K562 (cell line): Measurements from ENCODE around the gene KDM2A. TPM values are rescaled to one million over a fixed set of nuclear protein-coding genes. Genes with fewer than 3 reads are reported as not detected.

Experiments used
- ELF1 ChIP-seq: fragments of 200-800 bp; sonication (Bioruptor generic); IDR thresholded peaks from 2 replicates; pipeline ENCODE4 v1.6.1; 2016; ENCODE audit warnings: missing genetic modification characterization, missing compliant biosample characterization
- KLF10 ChIP-seq: fragments of 250-450 bp; sonication (Bioruptor Pico); IDR thresholded peaks from 2 replicates; pipeline ENCODE4 v1.6.1; 2021; ENCODE audit warnings: matching md5 sums
- MYC ChIP-seq, 2 experiments: fragments of 250-450 bp in 1 of 2; sonication (Bioruptor Pico) in 1 of 2; IDR thresholded peaks; 2 replicates each; pipeline versions ENCODE4 v1.5.1 to v1.6.1; 2012 to 2021; ENCODE audit warnings: low read depth in 2 of 2, borderline replicate concordance in 1 of 2, improper control_type of control experiment in 1 of 2, low read length in 1 of 2, mild to moderate bottlenecking in 1 of 2, moderate library complexity in 1 of 2
- NCOA1 ChIP-seq: fragments of 450-650 bp; IDR thresholded peaks from 2 replicates; pipeline ENCODE4 v1.6.1; 2016; ENCODE audit warnings: low read depth
- TAF1 ChIP-seq: IDR thresholded peaks from 2 replicates; pipeline ENCODE4 v1.6.1; 2011; ENCODE audit warnings: mild to moderate bottlenecking, low read length, moderate library complexity; ENCODE audit not compliant: insufficient read depth, control insufficient read depth, severe bottlenecking; ENCODE audit errors: extremely low read depth
- TEAD2 ChIP-seq: fragments of 450-650 bp; IDR thresholded peaks from 2 replicates; pipeline ENCODE4 v1.6.1; 2016; ENCODE audit warnings: missing genetic modification characterization, control low read depth, missing compliant biosample characterization
- ZNF311 ChIP-seq: fragments of 250-450 bp; sonication (Bioruptor Pico); IDR thresholded peaks from 2 replicates; pipeline ENCODE4 v1.4.0; 2020; ENCODE audit warnings: mild to moderate bottlenecking, moderate library complexity
- ZNF717 ChIP-seq: fragments of 250-450 bp; sonication (Bioruptor Pico); IDR thresholded peaks from 2 replicates; pipeline ENCODE4 v1.5.0; 2021
- polyA plus RNA-seq, 8 experiments: library from polyadenylated mRNA; depleted of rRNA in 4 of 8; stranded (reverse) in 5 of 8; unstranded in 3 of 8; fragments of >200 nt; fragmentation: Nextera tagmentation in 2 of 8; fragmentation: Illumina TruSeq in 1 of 8; extraction: Ambion mirVana in 2 of 8; extraction: Trizol in 1 of 8; gene quantifications; 2 replicates each; pipeline versions ENCODE4 v1.2.1 to v1.2.3, GENCODE V29; 2011 to 2014; ENCODE audit warnings: inconsistent platforms in 1 of 8, missing spikeins in 1 of 8
- total RNA-seq, 7 experiments: library from RNA; depleted of rRNA in 6 of 7; stranded (reverse); fragments of >200 nt in 6 of 7; fragmentation: Illumina TruSeq in 2 of 7; extraction: Trizol in 2 of 7; gene quantifications; 2 replicates each; pipeline versions ENCODE4 v1.2.1 to v1.2.3, GENCODE V29; 2011 to 2021; ENCODE audit warnings: low replicate concordance in 1 of 7
- TF ChIP-seq, protein P1 (sequence below): sonication (generic); formaldehyde crosslinking; IDR thresholded peaks from 2 replicates; pipeline ENCODE4 v1.8.0; 2022; ENCODE audit warnings: mild to moderate bottlenecking, missing genetic modification reagents
- TF ChIP-seq, protein P2 (sequence below): fragments of 450-650 bp; IDR thresholded peaks from 2 replicates; pipeline ENCODE4 v1.6.1; 2018; ENCODE audit not compliant: partially characterized antibody
- TF ChIP-seq, protein P3 (sequence below): sonication (generic); formaldehyde crosslinking; IDR thresholded peaks from 2 replicates; pipeline ENCODE4 v1.8.0; 2022; ENCODE audit warnings: missing genetic modification reagents, mild to moderate bottlenecking, moderate library complexity, borderline replicate concordance
- TF ChIP-seq, protein P4 (sequence below), 2 experiments: IDR thresholded peaks in 1 of 2; conservative IDR thresholded peaks in 1 of 2; 2 replicates each; pipeline ENCODE4 v1.6.1; 2016; ENCODE audit warnings: low read depth in 2 of 2, mild to moderate bottlenecking in 1 of 2, missing compliant biosample characterization in 1 of 2, missing genetic modification characterization in 1 of 2, moderate library complexity in 1 of 2

Gene KDM2A
- total and polyA plus RNA-seq, 9 of the 15 experiments (the other 6 are each of a cell fraction or from before 2014, with no cell fraction given) = 5.0 to 39.3 (median 21.3) TPM

DNA sequence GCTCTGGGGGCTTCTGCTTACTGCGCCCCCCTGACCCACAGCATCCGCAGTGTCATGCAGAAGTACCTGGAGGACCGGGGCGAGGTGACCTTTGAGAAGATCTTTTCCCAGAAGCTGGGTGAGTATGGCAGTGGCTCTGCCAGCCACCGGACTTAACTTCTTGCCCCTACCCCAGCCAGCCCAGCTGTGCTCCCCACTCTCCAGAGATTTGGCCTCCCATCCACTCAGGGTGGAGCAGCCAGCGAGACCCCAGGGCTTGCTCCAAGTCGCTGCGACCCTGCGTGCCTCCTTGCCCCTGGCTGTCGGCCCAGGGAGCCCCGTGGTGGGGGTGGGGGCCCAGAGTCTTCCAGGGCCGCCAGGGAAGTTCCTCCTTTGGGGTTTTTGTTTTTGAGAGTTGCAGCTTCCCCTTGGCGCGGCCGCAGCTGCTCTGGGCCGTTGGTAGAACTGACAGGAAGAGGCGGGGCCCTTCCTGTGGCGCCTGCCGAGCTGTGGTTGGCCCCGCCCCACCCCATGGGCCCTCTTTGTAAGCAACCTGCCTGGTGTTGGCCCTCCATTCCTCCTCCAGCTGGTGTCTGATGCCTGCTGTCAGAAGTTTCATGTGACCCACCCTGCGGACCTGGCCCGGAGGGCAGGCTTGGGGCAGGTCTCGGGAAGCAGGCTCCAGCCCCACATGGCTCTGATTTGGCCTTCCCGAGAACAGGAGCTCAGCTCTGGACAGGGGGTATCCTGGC is 158.3 kb downstream of the KDM2A start (continued):
- TF ChIP-seq, protein P1, sequence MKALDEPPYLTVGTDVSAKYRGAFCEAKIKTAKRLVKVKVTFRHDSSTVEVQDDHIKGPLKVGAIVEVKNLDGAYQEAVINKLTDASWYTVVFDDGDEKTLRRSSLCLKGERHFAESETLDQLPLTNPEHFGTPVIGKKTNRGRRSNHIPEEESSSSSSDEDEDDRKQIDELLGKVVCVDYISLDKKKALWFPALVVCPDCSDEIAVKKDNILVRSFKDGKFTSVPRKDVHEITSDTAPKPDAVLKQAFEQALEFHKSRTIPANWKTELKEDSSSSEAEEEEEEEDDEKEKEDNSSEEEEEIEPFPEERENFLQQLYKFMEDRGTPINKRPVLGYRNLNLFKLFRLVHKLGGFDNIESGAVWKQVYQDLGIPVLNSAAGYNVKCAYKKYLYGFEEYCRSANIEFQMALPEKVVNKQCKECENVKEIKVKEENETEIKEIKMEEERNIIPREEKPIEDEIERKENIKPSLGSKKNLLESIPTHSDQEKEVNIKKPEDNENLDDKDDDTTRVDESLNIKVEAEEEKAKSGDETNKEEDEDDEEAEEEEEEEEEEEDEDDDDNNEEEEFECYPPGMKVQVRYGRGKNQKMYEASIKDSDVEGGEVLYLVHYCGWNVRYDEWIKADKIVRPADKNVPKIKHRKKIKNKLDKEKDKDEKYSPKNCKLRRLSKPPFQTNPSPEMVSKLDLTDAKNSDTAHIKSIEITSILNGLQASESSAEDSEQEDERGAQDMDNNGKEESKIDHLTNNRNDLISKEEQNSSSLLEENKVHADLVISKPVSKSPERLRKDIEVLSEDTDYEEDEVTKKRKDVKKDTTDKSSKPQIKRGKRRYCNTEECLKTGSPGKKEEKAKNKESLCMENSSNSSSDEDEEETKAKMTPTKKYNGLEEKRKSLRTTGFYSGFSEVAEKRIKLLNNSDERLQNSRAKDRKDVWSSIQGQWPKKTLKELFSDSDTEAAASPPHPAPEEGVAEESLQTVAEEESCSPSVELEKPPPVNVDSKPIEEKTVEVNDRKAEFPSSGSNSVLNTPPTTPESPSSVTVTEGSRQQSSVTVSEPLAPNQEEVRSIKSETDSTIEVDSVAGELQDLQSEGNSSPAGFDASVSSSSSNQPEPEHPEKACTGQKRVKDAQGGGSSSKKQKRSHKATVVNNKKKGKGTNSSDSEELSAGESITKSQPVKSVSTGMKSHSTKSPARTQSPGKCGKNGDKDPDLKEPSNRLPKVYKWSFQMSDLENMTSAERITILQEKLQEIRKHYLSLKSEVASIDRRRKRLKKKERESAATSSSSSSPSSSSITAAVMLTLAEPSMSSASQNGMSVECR (CRISPR knock-in tag) = peak; percentile 83; the same call in 1 of the 2 replicates
- TF ChIP-seq ELF1 (tag) (peak; percentile 48), MYC (IDR thresholded peaks at IDR 0.05; ENCODE audit: low read depth, low read length) (peak; percentile 55), MYC (CRISPR knock-in tag; IDR thresholded peaks at IDR 0.05; ENCODE audit: borderline replicate concordance, low read depth) (peak; percentile 75; the same call in 1 of the 2 replicates), ZNF311 (CRISPR knock-in tag) (peak; percentile 92), TAF1 (peak; percentile 68), NCOA1 (peak; percentile 30; the same call in 1 of the 2 replicates), TEAD2 (tag) (0 out of 2 replicates have a peak, but pooled peaks have one; percentile 52), ZNF717 (CRISPR knock-in tag) (peak; percentile 84; the same call in 1 of the 2 replicates), KLF10 (0 out of 2 replicates have a peak, but pooled peaks have one; percentile 52)
- TF ChIP-seq, protein P2, sequence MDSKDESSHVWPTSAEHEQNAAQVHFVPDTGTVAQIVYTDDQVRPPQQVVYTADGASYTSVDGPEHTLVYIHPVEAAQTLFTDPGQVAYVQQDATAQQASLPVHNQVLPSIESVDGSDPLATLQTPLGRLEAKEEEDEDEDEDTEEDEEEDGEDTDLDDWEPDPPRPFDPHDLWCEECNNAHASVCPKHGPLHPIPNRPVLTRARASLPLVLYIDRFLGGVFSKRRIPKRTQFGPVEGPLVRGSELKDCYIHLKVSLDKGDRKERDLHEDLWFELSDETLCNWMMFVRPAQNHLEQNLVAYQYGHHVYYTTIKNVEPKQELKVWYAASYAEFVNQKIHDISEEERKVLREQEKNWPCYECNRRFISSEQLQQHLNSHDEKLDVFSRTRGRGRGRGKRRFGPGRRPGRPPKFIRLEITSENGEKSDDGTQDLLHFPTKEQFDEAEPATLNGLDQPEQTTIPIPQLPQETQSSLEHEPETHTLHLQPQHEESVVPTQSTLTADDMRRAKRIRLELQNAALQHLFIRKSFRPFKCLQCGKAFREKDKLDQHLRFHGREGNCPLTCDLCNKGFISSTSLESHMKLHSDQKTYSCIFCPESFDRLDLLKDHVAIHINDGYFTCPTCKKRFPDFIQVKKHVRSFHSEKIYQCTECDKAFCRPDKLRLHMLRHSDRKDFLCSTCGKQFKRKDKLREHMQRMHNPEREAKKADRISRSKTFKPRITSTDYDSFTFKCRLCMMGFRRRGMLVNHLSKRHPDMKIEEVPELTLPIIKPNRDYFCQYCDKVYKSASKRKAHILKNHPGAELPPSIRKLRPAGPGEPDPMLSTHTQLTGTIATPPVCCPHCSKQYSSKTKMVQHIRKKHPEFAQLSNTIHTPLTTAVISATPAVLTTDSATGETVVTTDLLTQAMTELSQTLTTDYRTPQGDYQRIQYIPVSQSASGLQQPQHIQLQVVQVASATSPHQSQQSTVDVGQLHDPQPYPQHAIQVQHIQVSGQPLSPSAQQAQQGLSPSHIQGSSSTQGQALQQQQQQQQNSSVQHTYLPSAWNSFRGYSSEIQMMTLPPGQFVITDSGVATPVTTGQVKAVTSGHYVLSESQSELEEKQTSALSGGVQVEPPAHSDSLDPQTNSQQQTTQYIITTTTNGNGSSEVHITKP = peak; percentile 72
- TF ChIP-seq, protein P3, sequence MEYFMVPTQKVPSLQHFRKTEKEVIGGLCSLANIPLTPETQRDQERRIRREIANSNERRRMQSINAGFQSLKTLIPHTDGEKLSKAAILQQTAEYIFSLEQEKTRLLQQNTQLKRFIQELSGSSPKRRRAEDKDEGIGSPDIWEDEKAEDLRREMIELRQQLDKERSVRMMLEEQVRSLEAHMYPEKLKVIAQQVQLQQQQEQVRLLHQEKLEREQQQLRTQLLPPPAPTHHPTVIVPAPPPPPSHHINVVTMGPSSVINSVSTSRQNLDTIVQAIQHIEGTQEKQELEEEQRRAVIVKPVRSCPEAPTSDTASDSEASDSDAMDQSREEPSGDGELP (CRISPR knock-in tag) = peak; percentile 97
- TF ChIP-seq, protein P4, sequence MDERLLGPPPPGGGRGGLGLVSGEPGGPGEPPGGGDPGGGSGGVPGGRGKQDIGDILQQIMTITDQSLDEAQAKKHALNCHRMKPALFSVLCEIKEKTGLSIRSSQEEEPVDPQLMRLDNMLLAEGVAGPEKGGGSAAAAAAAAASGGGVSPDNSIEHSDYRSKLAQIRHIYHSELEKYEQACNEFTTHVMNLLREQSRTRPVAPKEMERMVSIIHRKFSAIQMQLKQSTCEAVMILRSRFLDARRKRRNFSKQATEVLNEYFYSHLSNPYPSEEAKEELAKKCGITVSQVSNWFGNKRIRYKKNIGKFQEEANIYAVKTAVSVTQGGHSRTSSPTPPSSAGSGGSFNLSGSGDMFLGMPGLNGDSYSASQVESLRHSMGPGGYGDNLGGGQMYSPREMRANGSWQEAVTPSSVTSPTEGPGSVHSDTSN (CRISPR knock-in tag; IDR thresholded peaks at IDR 0.05; ENCODE audit: low read depth) = no peak
- TF ChIP-seq, protein P4 (tag; conservative IDR thresholded peaks at IDR 0.05; ENCODE audit: low read depth) = no peak
